OCI-LY1 (cell line): ENCODE data around the gene HSPA9.

Source experiments
- H2AFZ ChIP-seq: fragments of 200-600 bp; sonication (generic), shearing (Covaris generic); 2 replicates; pipeline ENCODE4 v1.6.0; 2014; ENCODE audit warnings: antibody characterized with exemption, mild to moderate bottlenecking, low read length
- H3F3A ChIP-seq: fragments of 200-600 bp; sonication (generic), shearing (Covaris generic); 2 replicates; pipeline ENCODE4 v1.6.0; 2014; ENCODE audit warnings: mild to moderate bottlenecking, antibody characterized with exemption, low read length, moderate library complexity; ENCODE audit not compliant: insufficient read depth
- H3K27ac ChIP-seq: fragments of 200-600 bp; sonication (generic); 2 replicates; pipeline ENCODE4 v1.5.1; 2014; ENCODE audit warnings: low read length, mixed run types, mild to moderate bottlenecking, low read depth; ENCODE audit not compliant: poor library complexity, severe bottlenecking
- H3K27me3 ChIP-seq: fragments of 200-600 bp; sonication (generic); 2 replicates; pipeline ENCODE4 v1.6.0; 2014; ENCODE audit warnings: antibody characterized with exemption, mild to moderate bottlenecking, low read length, moderate library complexity; ENCODE audit not compliant: insufficient read depth
- H3K36me3 ChIP-seq: fragments of 200-600 bp; sonication (generic); 2 replicates; pipeline ENCODE4 v1.6.1; 2014; ENCODE audit warnings: mild to moderate bottlenecking, antibody characterized with exemption, low read length, moderate library complexity, mixed read lengths; ENCODE audit not compliant: insufficient read depth
- H3K4me1 ChIP-seq: fragments of 200-600 bp; sonication (generic); 2 replicates; pipeline ENCODE4 v1.5.1; 2014; ENCODE audit warnings: mild to moderate bottlenecking, low read length, moderate library complexity; ENCODE audit not compliant: insufficient read depth, severe bottlenecking
- H3K4me2 ChIP-seq: fragments of 200-600 bp; sonication (generic), shearing (Covaris generic); 2 replicates; pipeline ENCODE4 v1.6.1; 2014; ENCODE audit warnings: low read length
- H3K4me3 ChIP-seq: fragments of 200-600 bp; sonication (generic); 2 replicates; pipeline ENCODE4 v1.5.1; 2014; ENCODE audit warnings: low read length, low read depth, mild to moderate bottlenecking, mixed read lengths; ENCODE audit not compliant: poor library complexity, severe bottlenecking
- H3K79me2 ChIP-seq: fragments of 200-600 bp; shearing (Covaris generic); 2 replicates; pipeline ENCODE4 v1.6.1; 2016; ENCODE audit warnings: mixed run types, low read length, mixed read lengths; ENCODE audit not compliant: insufficient read depth
- H3K9ac ChIP-seq: fragments of 200-600 bp; sonication (generic), shearing (Covaris generic); 2 replicates; pipeline ENCODE4 v1.6.1; 2014; ENCODE audit warnings: mild to moderate bottlenecking, low read length, mixed read lengths
- H3K9me2 ChIP-seq: fragments of 200-600 bp; sonication (generic), shearing (Covaris generic); 2 replicates; pipeline ENCODE4 v1.6.1; 2014; ENCODE audit warnings: low read depth, mild to moderate bottlenecking, low read length, mixed read lengths
- H3K9me3 ChIP-seq: fragments of 200-600 bp; shearing (Covaris generic); 2 replicates; pipeline ENCODE4 v1.6.1; 2014; ENCODE audit warnings: low read length, mixed read lengths
- H4K20me1 ChIP-seq: fragments of 200-600 bp; sonication (generic), shearing (Covaris generic); 2 replicates; pipeline ENCODE4 v1.6.0; 2016; ENCODE audit warnings: mild to moderate bottlenecking, low read length; ENCODE audit not compliant: insufficient read depth
- CTCF ChIP-seq: fragments of 200-600 bp; sonication (generic), shearing (Covaris generic); IDR thresholded peaks from 2 replicates; pipeline ENCODE4 v1.5.1; 2017; ENCODE audit warnings: mild to moderate bottlenecking, antibody characterized with exemption, low read length, moderate library complexity, mixed read lengths
- EZH2 ChIP-seq: fragments of 200-600 bp; sonication (generic), shearing (Covaris generic); IDR thresholded peaks from 2 replicates; pipeline ENCODE4 v1.8.0; 2017; ENCODE audit warnings: borderline replicate concordance, mixed run types, mild to moderate bottlenecking, antibody characterized with exemption, low read length, moderate library complexity, mixed read lengths

HSPA9 gene

GRCh38 chr5:138529812-138530211, 45.4 kb downstream of the HSPA9 start:
- TF ChIP-seq CTCF (no peak), EZH2 (no peak)
- Histone ChIP-seq H3K27me3 (no peaks in the 10 kb centered on the region), H3K9me3 (no peaks in the 10 kb centered on the region), H3K4me3 (no peak overlapping the region), H4K20me1 (peaks cover 6% of the 10 kb centered on the region), H3K4me2 (no peak overlapping the region), H2AFZ (no peak overlapping the region), H3K79me2 (peaks cover 93% of the 10 kb centered on the region), H3K9me2 (no peaks in the 10 kb centered on the region), H3K4me1 (no peaks in the 10 kb centered on the region), H3K36me3 (peaks cover 76% of the 10 kb centered on the region), H3K27ac (no peak overlapping the region), H3F3A (no peaks in the 10 kb centered on the region), H3K9ac (no peak overlapping the region)

GRCh38 chr5:138528744-138529469, 46.3 kb downstream of the HSPA9 start:
- peaks cover 85% of the 10 kb centered on the region for H3K79me2 ChIP-seq
- no peaks in the 10 kb centered on the region for H3F3A ChIP-seq
- H3K27me3 ChIP-seq, result no peaks in the 10 kb centered on the region
- peaks cover 70% of the 10 kb centered on the region for H3K36me3 ChIP-seq
- H3K9ac ChIP-seq, result no peak overlapping the region
- H2AFZ ChIP-seq, result no peak overlapping the region
- no peak overlapping the region for H3K27ac ChIP-seq
- H3K9me2 ChIP-seq, result no peaks in the 10 kb centered on the region
- no peak overlapping the region for H3K4me3 ChIP-seq
- no peak overlapping the region for H3K4me2 ChIP-seq
- peaks cover 3% of the 10 kb centered on the region; the same call in 1 of the 2 replicates for H4K20me1 ChIP-seq
- H3K4me1 ChIP-seq, result no peaks in the 10 kb centered on the region
- no peaks in the 10 kb centered on the region for H3K9me3 ChIP-seq
- TF ChIP-seq CTCF (no peak), EZH2 (no peak)

- peaks cover 83% of the 10 kb centered on the region for H3K79me2 ChIP-seq
- H3K4me3 ChIP-seq, result no peak overlapping the region
- no peaks in the 10 kb centered on the region for H3K4me1 ChIP-seq
- TF ChIP-seq EZH2 (no peak), CTCF (no peak)
- no peaks in the 10 kb centered on the region for H3K9me3 ChIP-seq
- no peaks in the 10 kb centered on the region for H3K27me3 ChIP-seq
- no peak overlapping the region for H3K4me2 ChIP-seq
- H3K27ac ChIP-seq, result no peak overlapping the region
- H3K36me3 ChIP-seq, result peaks cover 70% of the 10 kb centered on the region
- peaks cover 3% of the 10 kb centered on the region; the same call in 1 of the 2 replicates for H4K20me1 ChIP-seq
- H2AFZ ChIP-seq, result no peak overlapping the region
- no peaks in the 10 kb centered on the region for H3K9me2 ChIP-seq
- no peaks in the 10 kb centered on the region for H3F3A ChIP-seq
- no peak overlapping the region for H3K9ac ChIP-seq
Measured at GRCh38 chr5:138528208-138528607, 47.0 kb downstream of the HSPA9 start.
